B cell (primary cell): Measurements from ENCODE around the gene ARHGAP26. TPM values are rescaled to one million over a fixed set of nuclear protein-coding genes. Genes with fewer than 3 reads are reported as not detected.

ENCODE experiments used
- ATAC-seq: fragments of 200-7000 bp; cut with Tn5 transposase; one replicate; pipeline ENCODE4 v1.10.0; 2021; ENCODE audit warnings: low read depth, mild to moderate bottlenecking, moderate number of reproducible peaks, moderate library complexity
- CTCF ChIA-PET: fragments of 350-600 bp; sonication (Branson Sonifier 250); formaldehyde crosslinking; loops from one replicate; lab custom pipeline; 2021; ENCODE audit warnings: antibody characterized with exemption, inconsistent platforms; lab: Charles Lee
- POLR2A ChIA-PET: fragments of 350-600 bp; sonication (Branson Sonifier 250); formaldehyde crosslinking; loops from one replicate; lab custom pipeline; 2021; ENCODE audit warnings: antibody characterized with exemption; lab: Charles Lee
- DNase-seq: peaks from one replicate; pipeline ENCODE4 v3.0.0; 2013
- H2AFZ ChIP-seq: 2 replicates; pipeline ENCODE4 v1.6.1; 2012; ENCODE audit warnings: mild to moderate bottlenecking, low read depth, low read length; ENCODE audit not compliant: insufficient read depth, poor library complexity, severe bottlenecking
- H3K27ac ChIP-seq, 2 donors: 1 replicate in 1 of 2; 2 replicates in 1 of 2; pipeline ENCODE4 v1.5.1; 2012 to 2013; ENCODE audit warnings: low read length in 2 of 2, mild to moderate bottlenecking in 2 of 2, moderate library complexity in 1 of 2
- H3K27me3 ChIP-seq, 4 experiments: fragments of 200-600 bp in 1 of 4; sonication (generic) in 1 of 4; replicated peaks in 1 of 4; 1 replicate in 2 of 4; 2 replicates in 2 of 4; pipeline versions ENCODE4 v1.6.1 to v1.7.0; 2013 to 2016; ENCODE audit warnings: low read length in 3 of 4, mild to moderate bottlenecking in 2 of 4, mixed read lengths in 1 of 4, moderate library complexity in 1 of 4; ENCODE audit not compliant: insufficient read depth in 4 of 4, control insufficient read depth in 3 of 4; ENCODE audit errors: control extremely low read depth in 1 of 4
- H3K36me3 ChIP-seq, 2 experiments: replicated peaks in 1 of 2; 1 replicate in 1 of 2; 2 replicates in 1 of 2; pipeline versions ENCODE4 v1.6.1 to v1.7.1; 2013; ENCODE audit warnings: low read length in 1 of 2; ENCODE audit not compliant: insufficient read depth in 2 of 2, control insufficient read depth in 1 of 2; ENCODE audit errors: control extremely low read depth in 1 of 2, extremely low read depth in 1 of 2
- H3K4me1 ChIP-seq, 2 donors: fragments of 200-600 bp in 1 of 2; sonication (generic) in 1 of 2; 1 replicate in 1 of 2; 2 replicates in 1 of 2; pipeline versions ENCODE4 v1.5.1 to v1.6.1; 2013 to 2017; ENCODE audit warnings: low read length in 2 of 2; ENCODE audit not compliant: control insufficient read depth in 2 of 2, insufficient read depth in 2 of 2
- H3K4me2 ChIP-seq: replicated peaks from 2 replicates; pipeline ENCODE3; 2012; ENCODE audit warnings: mild to moderate bottlenecking, low read depth, low read length; ENCODE audit not compliant: poor library complexity, severe bottlenecking
- H3K4me3 ChIP-seq, 5 experiments: fragments of 200-600 bp in 1 of 5; sonication (generic) in 1 of 5; 1 replicate in 3 of 5; 2 replicates in 2 of 5; pipeline versions ENCODE4 v1.5.1 to v1.7.0; 2011 to 2016; ENCODE audit warnings: low read length in 4 of 5, mild to moderate bottlenecking in 4 of 5, low read depth in 2 of 5, control low read depth in 1 of 5, moderate library complexity in 1 of 5; ENCODE audit not compliant: insufficient read depth in 1 of 5; ENCODE audit errors: control extremely low read depth in 1 of 5, extremely low read depth in 1 of 5
- H3K79me2 ChIP-seq: fragments of 200-600 bp; sonication (generic); one replicate; pipeline ENCODE4 v1.6.0; 2016; ENCODE audit warnings: low read length; ENCODE audit not compliant: control insufficient read depth, insufficient read depth
- H3K9ac ChIP-seq: fragments of 200-600 bp; sonication (generic); 2 replicates; pipeline ENCODE4 v1.6.1; 2017; ENCODE audit warnings: mild to moderate bottlenecking, low read length, moderate library complexity
- H3K9me3 ChIP-seq, 3 donors: one replicate each; pipeline versions ENCODE4 v1.6.1 to v1.7.1; 2013; ENCODE audit warnings: low read length in 2 of 3; ENCODE audit not compliant: control insufficient read depth in 2 of 3, insufficient read depth in 1 of 3; ENCODE audit errors: control extremely low read depth in 1 of 3
- H4K20me1 ChIP-seq: 2 replicates; pipeline ENCODE4 v1.6.0; 2012; ENCODE audit warnings: mild to moderate bottlenecking, low read length; ENCODE audit not compliant: insufficient read depth, control insufficient read depth, poor library complexity, severe bottlenecking
- H3K27ac Mint-ChIP-seq: one replicate; pipeline ENCODE4 v1.8.0; 2021; ENCODE audit warnings: mixed read lengths
- H3K27me3 Mint-ChIP-seq: one replicate; pipeline ENCODE4 v1.8.0; 2021; ENCODE audit warnings: mixed read lengths
- H3K4me1 Mint-ChIP-seq: one replicate; pipeline ENCODE4 v1.8.0; 2021; ENCODE audit warnings: mixed read lengths
- H3K4me3 Mint-ChIP-seq: one replicate; pipeline ENCODE4 v1.8.0; 2021; ENCODE audit warnings: mixed read lengths
- H3K9me3 Mint-ChIP-seq: one replicate; pipeline ENCODE4 v1.8.0; 2022; ENCODE audit warnings: mixed read lengths; ENCODE audit not compliant: insufficient read depth
- EZH2 ChIP-seq: IDR thresholded peaks from 2 replicates; pipeline ENCODE4 v1.6.1; 2012; ENCODE audit warnings: borderline replicate concordance, low read depth, mild to moderate bottlenecking, moderate library complexity, low read length; ENCODE audit not compliant: insufficient read depth, poor library complexity, severe bottlenecking
- WGBS: methylation state at CpG from one replicate; pipeline ENCODE4 v1.1.5; 2013; ENCODE audit warnings: missing lambda C conversion rate; ENCODE audit not compliant: insufficient coverage; 5-methylcytosine and 5-hydroxymethylcytosine counted together
- intact Hi-C: fragments of 100-400 bp; cut with micrococcal nuclease; formaldehyde crosslinking; loops from one replicate; pipeline ENCODE4 v1.10.0; 2022
- polyA plus RNA-seq: library from polyadenylated mRNA; depleted of rRNA; stranded (reverse); fragments of >200 nt; gene quantifications from 2 replicates; pipeline ENCODE4 v1.2.3, GENCODE V29; 2012
- total RNA-seq, 2 donors: library from RNA; stranded (reverse); fragments of 120-200 nt in 1 of 2; gene quantifications; 1 replicate in 1 of 2; 2 replicates in 1 of 2; pipeline versions ENCODE4 v1.2.3 to v1.2.4, GENCODE V29; 2013 to 2022
- TF ChIP-seq, protein P1 (sequence below): fragments of 200-600 bp; IDR thresholded peaks from one replicate; pipeline ENCODE4 v1.8.0; 2022; ENCODE audit warnings: antibody characterized with exemption, mild to moderate bottlenecking

Gene ARHGAP26
- total and polyA plus RNA-seq, 2 donors (not counting 1 experiment from before 2014, with no cell fraction given): 1.8 to 22.5 TPM

- Histone ChIP-seq H3K27me3 (no peaks in the 10 kb centered on the region), H2AFZ (no peak overlapping the region), H3K4me3 (no peak overlapping the region), H3K4me2 (no peak overlapping the region), H3K9me3 (peaks cover 0 to 4% (median 0%) of the 10 kb centered on the region in 3 donors), H3K79me2 (peaks cover 16% of the 10 kb centered on the region), H3K27ac (no peak overlapping the region), H3K9ac (no peak overlapping the region), H3K36me3 (no peaks in the 10 kb centered on the region), H3K4me1 (peaks cover 33 to 38% of the 10 kb centered on the region in 2 donors), H4K20me1 (no peaks in the 10 kb centered on the region)
- H3K9me3 Mint-ChIP-seq: no peaks in the 10 kb centered on the region
- ChIA-PET POLR2A (no interaction called here), CTCF (interaction anchor here (1.4 to 1.7 kb wide), 2 partner anchors 56 to 63 kb away, joined by 3 to 6 read pairs; no protein-coding TSS in a partner anchor)
- WGBS: no CpG with 5 or more reads among the region's 6 CpGs
- no peak overlapping the region for H3K27ac Mint-ChIP-seq
- H3K27me3 Mint-ChIP-seq: no peaks in the 10 kb centered on the region
- intact Hi-C loops: no loop called here
- no peak for TF ChIP-seq EZH2
- TF ChIP-seq, protein P1, sequence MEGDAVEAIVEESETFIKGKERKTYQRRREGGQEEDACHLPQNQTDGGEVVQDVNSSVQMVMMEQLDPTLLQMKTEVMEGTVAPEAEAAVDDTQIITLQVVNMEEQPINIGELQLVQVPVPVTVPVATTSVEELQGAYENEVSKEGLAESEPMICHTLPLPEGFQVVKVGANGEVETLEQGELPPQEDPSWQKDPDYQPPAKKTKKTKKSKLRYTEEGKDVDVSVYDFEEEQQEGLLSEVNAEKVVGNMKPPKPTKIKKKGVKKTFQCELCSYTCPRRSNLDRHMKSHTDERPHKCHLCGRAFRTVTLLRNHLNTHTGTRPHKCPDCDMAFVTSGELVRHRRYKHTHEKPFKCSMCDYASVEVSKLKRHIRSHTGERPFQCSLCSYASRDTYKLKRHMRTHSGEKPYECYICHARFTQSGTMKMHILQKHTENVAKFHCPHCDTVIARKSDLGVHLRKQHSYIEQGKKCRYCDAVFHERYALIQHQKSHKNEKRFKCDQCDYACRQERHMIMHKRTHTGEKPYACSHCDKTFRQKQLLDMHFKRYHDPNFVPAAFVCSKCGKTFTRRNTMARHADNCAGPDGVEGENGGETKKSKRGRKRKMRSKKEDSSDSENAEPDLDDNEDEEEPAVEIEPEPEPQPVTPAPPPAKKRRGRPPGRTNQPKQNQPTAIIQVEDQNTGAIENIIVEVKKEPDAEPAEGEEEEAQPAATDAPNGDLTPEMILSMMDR: no peak
- ATAC-seq: no peak
- DNase-seq: no peak
- no peak overlapping the region for H3K4me3 Mint-ChIP-seq
- peaks cover 47% of the 10 kb centered on the region for H3K4me1 Mint-ChIP-seq
Observed at GRCh38 chr5:142810743-142811290, 40.6 kb downstream of the ARHGAP26 start.

DNA sequence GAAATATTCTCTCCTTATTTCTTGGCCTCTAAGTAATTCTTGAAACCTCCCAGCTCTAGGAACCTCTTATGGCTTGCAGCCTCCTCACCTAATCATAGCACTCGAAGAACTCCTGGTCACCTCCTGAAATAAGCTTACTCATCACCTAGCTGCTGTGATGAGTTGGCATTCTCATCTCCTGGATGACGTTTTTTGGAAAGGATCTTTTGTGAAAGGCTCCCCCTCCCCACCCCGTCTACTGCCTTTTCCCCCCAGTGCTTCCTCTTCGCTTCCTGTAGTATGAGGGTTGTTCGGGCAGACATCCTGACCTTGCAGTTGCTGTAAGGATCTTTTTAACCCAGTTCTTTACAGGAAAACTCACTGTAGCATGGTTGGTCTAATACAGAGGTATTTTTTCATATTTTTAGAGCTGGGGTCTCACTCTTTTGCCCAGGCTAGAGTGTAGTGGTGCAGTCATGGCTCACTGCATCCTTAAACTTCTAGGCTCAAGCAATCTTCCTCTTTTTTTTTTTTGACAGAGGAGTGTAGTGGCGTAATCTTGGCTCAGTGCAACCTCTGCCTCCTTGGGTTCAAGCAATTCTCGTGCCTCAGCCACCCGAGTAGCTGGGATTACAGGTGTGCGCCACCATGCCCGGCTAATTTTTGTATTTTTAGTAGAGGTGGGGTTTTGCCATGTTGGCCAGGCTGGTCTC, 41.8 kb downstream of the ARHGAP26 start:
- Histone ChIP-seq H3K36me3 (no peaks in the 10 kb centered on the region), H3K4me2 (peak overlapping the region; percentile 14), H3K27me3 (no peaks in the 10 kb centered on the region), H3K4me3 (no peak overlapping the region), H4K20me1 (no peaks in the 10 kb centered on the region), H2AFZ (no peak overlapping the region), H3K27ac (no peak overlapping the region), H3K79me2 (peaks cover 24% of the 10 kb centered on the region), H3K4me1 (peaks cover 30 to 35% of the 10 kb centered on the region in 2 donors), H3K9ac (no peak overlapping the region), H3K9me3 (peaks cover 0 to 4% (median 0%) of the 10 kb centered on the region in 3 donors)
- ATAC-seq: peak; percentile 41
- intact Hi-C loops: no loop called here
- Mint-ChIP-seq H3K4me3 (peak overlapping the region; percentile 18), H3K9me3 (no peaks in the 10 kb centered on the region), H3K27me3 (no peaks in the 10 kb centered on the region), H3K4me1 (peaks cover 44% of the 10 kb centered on the region), H3K27ac (no peak overlapping the region)
- TF ChIP-seq EZH2: no peak
- TF ChIP-seq, protein P1: no peak
- 89% methylated on average over 4 of the region's 10 CpGs for WGBS
- POLR2A ChIA-PET: interaction anchor here (0.6 to 0.8 kb wide), 2 partner anchors 15 to 471 kb away, joined by 3 to 4 read pairs; no protein-coding TSS in a partner anchor
- CTCF ChIA-PET: interaction anchor here (1.2 to 1.7 kb wide), 3 partner anchors 14 to 64 kb away, joined by 3 to 6 read pairs (median 4); no protein-coding TSS in a partner anchor
- no peak for DNase-seq
